ENCODE measurements around the gene SPINDOC.
A peak's percentile ranks its signal among the peaks of the same experiment; 100 is the strongest.
"Not testable (repeated sequence)": the region's sequence is repeated elsewhere in the genome, so short reads cannot be mapped to it uniquely, and the experiment has no call there.

Gene SPINDOC

GRCh38 chr11:63785823-63786222 is 27.4 kb upstream of the SPINDOC start:
- no peak for DNase-seq (ENCODE audit: low read depth)

- no peak for DNase-seq (ENCODE audit: low read depth)
Measured at GRCh38 chr11:63791495-63792167, 21.6 kb upstream of the SPINDOC start.

GRCh38 chr11:63793161-63793560 is 20.1 kb upstream of the SPINDOC start:
- DNase-seq (ENCODE audit: low read depth) = no peak

- DNase-seq (ENCODE audit: low read depth) = no peak
Measured at GRCh38 chr11:63795066-63795465, 18.2 kb upstream of the SPINDOC start.

GRCh38 chr11:63800921-63801320 is 12.3 kb upstream of the SPINDOC start:
- no peak for DNase-seq (ENCODE audit: low read depth)

- DNase-seq (ENCODE audit: low read depth) = peak; percentile 9
Measured at GRCh38 chr11:63802637-63803414, 10.4 kb upstream of the SPINDOC start.

GRCh38 chr11:63804259-63804658 is 9.0 kb upstream of the SPINDOC start:
- no peak for DNase-seq (ENCODE audit: low read depth)

- DNase-seq (ENCODE audit: low read depth) = no peak
Measured at GRCh38 chr11:63805844-63806415, 7.3 kb upstream of the SPINDOC start.

GRCh38 chr11:63810383-63810782 is 2.9 kb upstream of the SPINDOC start:
- DNase-seq (ENCODE audit: low read depth) = not testable (repeated sequence)

- DNase-seq (ENCODE audit: low read depth) = no peak
Measured at GRCh38 chr11:63811522-63811921, 1.7 kb upstream of the SPINDOC start.

- no peak for DNase-seq (ENCODE audit: low read depth)
Measured at GRCh38 chr11:63813563-63814382, 517 bp downstream of the SPINDOC start.

GRCh38 chr11:63814383-63814736 is 1.1 kb downstream of the SPINDOC start:
- no peak for DNase-seq (ENCODE audit: low read depth)

- DNase-seq (ENCODE audit: low read depth) = no peak
Measured at GRCh38 chr11:63816166-63816565, 2.9 kb downstream of the SPINDOC start.

- no peak for DNase-seq (ENCODE audit: low read depth)
Measured at GRCh38 chr11:63816732-63817131, 3.5 kb downstream of the SPINDOC start.

GRCh38 chr11:63817758-63818498 is 4.7 kb downstream of the SPINDOC start:
- DNase-seq (ENCODE audit: low read depth) = no peak

GRCh38 chr11:63818609-63819008 is 5.4 kb downstream of the SPINDOC start:
- DNase-seq (ENCODE audit: low read depth) = no peak

- DNase-seq (ENCODE audit: low read depth) = no peak
Measured at GRCh38 chr11:63821411-63821810, 8.2 kb downstream of the SPINDOC start.

GRCh38 chr11:63826471-63827190 is 13.4 kb downstream of the SPINDOC start:
- DNase-seq (ENCODE audit: low read depth) = no peak

- no peak for DNase-seq (ENCODE audit: low read depth)
Measured at GRCh38 chr11:63829823-63830489, 16.7 kb downstream of the SPINDOC start.

GRCh38 chr11:63831326-63831725 is 18.1 kb downstream of the SPINDOC start:
- DNase-seq (ENCODE audit: low read depth) = no peak

GRCh38 chr11:63832336-63832735 is 19.1 kb downstream of the SPINDOC start:
- DNase-seq (ENCODE audit: low read depth) = no peak

Measured in non-pigmented ciliary epithelial cell (primary cell).